T1000 (cell line): ENCODE measurements around the gene MAPK8IP2.
"Not testable (repeated sequence)": the region's sequence is repeated elsewhere in the genome, so short reads cannot be mapped to it uniquely, and the experiment has no call there.

Source experiments
- DNase-seq: peaks from one replicate; lab custom pipeline; 2025; ENCODE audit warnings: mixed read lengths; lab: John Stamatoyannopoulos, UW

The MAPK8IP2 gene

DNA sequence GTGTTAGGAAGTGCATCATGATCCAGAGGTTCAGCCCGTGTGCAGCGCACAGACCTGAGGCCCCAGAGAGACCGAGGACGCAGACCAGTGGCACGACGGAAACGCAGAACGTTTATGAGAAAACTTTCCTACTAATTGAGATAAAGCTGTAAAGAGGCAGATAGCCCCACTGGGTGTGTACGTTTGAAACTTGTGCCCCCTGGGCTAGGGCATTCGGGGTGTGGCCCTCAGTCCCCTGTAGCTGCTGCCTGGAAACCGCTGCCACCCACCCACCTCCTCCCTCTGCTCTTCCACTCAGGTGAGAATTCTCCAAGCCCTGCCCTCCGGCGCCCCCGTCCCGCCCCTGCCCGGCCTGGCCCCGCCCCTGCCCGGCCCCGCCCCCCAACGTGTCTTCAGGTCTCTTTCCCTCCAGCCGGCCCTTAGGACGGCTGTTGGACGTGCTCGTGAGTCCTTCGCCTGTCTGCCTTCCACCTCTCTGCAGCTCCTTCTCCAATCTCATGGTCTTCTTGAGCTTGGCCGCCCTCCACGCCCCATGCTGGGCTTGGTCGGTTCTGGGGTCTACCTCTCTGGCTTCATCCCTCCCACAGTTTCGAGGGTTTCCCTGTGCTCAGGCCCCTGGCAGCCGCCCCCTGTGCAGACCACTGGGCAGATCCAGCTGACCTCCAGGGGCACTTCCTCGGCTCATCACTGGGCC lies 12.1 kb downstream of the MAPK8IP2 start:
- no peak for DNase-seq

DNA sequence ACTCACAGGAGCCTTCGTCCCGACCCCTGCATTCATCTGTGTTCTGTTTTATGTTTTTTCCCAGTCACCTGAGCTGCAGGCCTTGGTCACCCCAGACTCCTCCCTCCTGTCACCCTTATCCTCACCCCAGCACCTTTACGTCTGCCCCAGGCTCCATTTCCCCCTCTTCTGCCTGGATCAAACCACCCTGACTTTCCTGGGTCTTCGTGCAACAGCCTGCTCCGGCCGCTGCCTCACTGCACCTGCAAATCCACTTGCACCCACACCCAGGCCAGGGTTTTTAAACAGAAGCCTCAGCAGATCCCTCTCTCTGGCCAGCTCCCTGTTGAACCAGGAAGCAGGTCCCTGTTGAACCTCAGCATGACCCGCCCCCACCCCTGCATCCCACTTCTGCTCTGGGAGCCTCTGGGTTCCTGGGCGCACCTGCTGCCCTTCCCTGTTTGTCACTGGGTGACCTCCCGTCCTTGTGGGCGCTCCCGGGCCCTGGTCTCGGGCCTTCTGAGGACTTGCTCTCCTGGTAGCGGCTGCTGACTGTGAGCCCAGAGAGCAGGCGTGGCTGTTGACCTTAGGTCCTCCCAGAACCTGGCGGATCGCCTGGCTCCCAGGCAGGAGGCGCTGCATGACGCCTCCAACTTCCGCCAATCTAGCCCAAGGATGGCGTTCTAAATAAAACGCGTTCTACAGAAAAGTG lies 12.8 kb downstream of the MAPK8IP2 start:
- DNase-seq, result no peak

DNA sequence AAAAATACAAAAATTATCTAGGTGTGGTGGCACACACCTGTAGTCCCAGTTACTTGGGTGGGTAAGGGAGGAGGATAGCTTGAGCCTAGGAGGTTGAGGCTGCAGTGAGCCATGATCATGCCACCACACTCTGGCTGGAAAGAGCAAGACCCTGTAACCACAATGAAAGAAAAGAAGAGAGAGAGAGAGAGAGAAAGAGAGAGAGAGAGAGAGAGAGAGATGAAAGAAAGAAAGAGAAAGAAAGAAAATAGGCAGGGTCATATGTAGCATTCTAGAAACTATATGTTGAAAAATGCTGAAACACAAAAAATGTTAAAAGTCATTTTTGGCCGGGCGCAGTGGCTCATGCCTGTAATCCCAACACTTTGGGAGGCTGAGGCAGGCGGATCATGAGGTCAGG lies 13.7 kb downstream of the MAPK8IP2 start:
- not testable (repeated sequence) for DNase-seq

DNA sequence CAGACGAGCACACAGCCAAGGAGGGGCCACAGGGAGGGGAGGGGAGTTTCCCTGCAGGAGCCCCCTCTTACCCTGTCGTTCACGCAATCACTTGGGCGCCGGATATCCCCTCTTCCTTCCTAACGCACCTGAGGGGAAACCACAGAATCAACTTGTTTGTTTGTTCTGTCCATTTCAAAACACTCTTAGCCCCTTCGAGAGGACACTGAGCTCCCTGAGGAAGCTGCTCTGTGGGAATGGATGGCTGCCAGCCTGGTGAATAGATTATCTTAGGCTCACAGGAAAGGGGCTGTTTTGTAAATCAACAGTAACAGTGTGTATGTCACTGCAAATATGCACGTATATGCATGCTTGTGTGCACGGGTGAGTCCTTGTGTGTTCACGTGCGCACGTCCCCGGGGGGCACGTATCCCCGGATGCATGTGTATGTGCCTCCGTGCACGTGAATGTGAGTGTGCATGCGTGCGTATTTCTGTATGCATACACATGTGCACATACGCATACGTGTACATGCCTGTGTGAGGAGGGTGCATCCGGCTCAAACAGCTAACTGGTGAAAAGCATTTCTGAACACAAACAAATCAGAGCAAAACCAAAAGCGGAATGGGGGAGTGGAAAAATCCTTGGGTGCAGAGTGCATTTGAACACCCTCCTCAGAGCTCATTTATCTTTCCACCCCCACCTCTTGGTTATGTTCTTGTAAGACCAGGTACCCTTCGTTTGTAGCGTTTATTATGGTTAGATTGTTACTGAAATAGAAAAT lies 20.2 kb downstream of the MAPK8IP2 start:
- DNase-seq, result no peak

DNA sequence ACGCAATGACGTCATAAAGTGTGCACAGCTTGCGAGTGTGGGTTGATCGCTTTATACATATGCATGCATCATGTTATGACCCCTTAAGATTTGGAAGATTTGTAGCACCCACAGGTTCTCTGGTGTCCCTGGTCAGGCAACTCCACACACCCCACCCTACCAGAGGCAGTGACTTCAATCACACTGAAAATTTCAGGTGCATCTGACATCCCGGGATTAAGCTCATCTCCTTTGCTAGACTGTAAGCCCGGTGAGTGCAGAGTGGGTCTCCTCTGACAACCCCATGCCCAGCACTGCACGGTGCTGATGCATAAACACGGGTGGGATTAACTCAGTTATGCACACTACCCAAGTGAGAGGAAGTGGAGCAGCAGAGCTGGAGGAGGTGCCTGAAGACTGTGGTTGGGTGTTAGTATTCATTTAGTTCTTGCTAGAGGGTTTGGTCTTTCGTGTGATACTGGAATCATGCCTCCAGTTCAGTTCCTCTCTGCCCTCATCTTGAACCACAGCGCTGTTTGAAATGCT lies 20.8 kb downstream of the MAPK8IP2 start:
- no peak for DNase-seq

DNA sequence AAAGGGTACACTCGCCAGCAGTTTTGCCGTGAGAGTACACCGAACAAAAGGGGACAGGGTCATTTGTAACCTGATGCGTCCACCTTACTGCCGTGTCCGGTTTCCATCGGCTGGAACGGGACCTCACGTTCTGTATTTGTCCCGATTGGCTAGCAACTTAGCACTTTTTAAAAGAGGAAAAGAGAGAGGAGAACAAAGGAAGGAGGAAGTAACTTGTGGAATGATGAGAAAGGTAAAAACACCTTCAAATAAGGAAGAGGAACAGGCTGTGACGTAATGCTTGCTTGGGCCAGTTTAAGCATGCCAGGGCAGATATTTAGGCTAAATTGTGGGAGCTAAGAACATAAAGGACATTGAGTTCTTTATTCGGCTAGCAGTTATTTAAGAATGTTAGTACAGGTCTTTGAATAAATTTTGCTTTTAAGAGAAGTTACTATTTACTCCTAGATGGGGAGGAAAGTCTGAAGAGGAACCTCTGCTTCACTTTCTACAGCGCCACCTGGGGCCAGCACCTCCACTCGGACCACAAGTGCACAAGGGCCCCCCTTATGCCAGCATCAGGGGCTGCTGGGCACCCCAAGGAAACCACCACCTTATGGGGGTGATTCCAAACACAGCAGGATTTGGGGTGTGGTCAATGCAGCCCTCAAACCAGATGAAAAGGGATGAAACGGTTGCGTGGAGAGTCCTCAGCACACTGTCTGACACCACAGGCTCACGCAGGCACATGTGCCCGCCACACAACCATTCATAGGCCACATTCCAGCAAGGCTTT lies 21.5 kb downstream of the MAPK8IP2 start:
- DNase-seq, result no peak

DNA sequence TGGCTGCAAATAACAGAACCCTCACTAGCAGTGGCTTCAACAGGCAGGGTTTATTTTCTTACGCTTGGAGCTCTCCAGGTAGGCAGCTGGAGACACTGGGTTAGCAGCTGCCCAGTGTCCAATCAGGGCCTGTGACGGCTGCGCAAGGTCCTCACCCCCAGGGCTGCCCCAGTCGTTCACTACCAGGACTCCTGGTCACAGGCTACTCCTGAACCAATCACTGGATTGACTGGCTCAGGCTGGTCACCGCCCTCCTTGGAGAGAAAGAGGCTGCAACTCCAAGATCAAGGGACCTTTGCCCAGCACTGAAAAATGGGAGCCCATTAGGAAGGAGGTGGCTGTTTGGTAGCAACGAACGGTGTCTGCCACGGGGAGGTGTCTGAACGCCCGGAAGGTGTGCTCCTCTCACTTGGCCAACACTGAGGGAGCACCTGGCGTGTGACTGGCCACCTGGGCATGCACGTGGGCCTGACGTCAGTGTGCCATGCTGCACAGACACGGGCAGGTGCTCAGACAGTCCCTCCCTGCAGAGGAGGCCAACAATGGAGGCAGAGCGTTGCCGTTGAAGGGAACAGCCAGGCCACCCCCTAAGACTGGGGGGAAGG lies 22.2 kb downstream of the MAPK8IP2 start:
- no peak for DNase-seq

DNA sequence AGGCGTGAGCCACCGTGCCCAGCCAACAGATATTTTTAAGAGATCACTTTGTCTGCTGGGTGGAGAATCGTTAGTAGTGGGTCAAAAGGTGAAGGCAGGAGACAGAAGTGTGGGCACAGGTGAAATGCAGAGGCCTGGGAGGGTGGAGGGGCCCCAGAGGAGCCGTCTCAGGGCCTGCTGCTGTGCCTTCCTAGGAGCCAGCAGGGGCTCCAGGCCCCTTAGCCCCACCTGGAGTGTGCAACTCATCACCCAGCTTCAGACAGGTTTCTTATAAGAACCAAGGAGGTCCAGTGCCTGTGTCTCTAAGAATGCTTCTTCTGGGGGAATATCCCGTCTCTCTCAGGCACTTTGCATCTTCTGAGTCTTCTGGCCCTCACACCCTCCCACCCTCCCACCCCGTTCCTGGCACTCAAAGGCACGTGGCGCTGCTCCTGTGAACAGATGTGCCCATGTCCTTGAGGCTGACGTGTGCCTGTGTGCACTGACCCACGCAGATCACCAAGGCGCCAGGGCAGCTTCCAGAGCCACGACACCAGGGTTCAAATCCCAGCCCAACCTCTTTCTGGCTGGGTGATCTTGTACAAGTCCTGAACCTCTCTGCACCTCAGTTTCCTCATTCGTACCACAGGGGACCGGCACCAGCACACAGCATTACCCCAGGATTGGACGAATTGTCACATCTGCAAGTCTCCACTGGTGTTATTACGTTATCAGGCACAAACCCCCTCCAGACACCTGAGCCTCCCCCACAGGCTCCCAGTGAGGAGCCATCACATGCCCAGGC lies 23.9 kb downstream of the MAPK8IP2 start:
- no peak for DNase-seq

DNA sequence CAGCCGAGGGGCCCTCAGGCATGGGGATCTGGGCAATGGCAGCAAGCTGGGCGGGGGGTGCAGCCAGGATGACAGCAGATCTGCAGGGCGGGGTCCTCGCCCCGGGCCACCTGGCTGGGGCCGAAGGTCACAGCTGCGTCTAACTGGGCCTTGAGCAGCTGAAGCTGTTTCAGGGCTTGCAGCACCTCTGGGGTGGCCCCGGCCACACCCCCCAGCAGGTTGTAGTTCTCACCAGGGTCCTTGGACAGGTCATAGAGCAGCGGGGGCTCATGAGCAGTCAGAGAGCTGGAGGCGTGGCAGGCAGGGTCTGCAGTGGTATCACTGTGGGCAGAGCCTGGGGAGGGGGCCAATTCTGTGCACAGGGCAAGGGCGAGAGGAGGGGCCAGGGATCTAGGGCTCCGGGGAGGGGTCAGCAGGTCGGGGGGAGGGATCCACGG lies 24.6 kb downstream of the MAPK8IP2 start:
- no peak for DNase-seq

DNA sequence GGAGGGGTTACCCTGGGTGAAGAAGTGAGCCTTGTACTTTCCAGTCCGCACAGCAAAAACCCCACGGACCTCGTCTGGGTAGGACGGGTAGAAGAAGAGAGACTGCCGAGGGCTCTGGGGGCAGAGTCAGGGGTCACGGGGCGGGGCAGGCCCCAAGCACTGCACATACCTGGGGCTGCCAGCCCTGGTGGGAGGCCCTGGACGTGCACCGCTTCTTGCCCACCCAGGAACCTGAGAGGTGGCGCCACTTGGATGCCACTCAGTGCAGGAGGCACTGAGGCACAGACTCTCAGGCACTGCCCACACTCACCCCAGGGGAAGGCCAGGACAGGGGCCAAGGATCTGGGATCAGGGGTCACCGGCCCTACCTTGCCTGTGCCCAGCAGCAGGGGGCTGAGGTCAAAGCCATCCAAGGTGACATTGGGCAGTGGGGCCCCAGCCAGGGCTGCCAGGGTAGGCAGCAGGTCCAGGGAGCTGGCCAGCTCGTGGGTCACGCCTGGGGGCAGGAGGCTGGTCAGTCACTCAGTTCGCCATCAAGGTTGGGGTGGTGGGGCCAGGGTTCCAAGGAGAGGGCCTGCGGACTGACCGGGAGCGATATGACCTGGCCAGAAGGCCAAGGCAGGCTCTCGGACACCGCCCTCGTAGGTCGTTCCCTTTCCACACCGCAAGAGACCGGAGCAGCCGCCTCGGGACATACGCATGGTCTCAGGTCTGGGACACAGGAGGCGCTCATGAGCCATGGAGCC lies 25.1 kb downstream of the MAPK8IP2 start:
- no peak for DNase-seq

DNA sequence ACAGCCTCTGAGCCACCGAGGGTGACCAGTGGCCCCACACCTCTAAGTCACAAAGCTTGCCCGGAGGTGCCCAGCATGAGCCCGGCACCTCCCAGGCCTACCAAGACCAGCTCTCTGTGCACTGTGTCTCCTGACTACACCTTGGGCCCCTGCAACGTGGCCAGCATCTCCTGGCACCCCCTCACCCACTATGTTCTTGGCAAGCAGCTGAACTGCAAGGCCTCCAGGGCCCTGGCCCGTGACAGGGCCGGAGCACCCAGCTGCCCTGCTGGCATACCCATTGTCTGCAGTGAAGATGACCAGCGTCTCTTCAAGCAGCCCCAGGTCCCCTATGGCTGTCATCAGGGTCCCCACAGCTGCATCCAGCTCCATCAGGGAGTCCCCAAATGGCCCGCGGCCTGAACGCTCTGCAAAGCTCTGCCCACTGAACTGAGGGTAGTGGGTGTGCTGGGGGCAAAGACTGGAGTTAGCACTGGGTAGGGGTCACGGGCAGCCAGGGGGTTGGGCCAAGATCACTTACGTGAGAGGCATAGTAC lies 25.8 kb downstream of the MAPK8IP2 start:
- no peak for DNase-seq

DNA sequence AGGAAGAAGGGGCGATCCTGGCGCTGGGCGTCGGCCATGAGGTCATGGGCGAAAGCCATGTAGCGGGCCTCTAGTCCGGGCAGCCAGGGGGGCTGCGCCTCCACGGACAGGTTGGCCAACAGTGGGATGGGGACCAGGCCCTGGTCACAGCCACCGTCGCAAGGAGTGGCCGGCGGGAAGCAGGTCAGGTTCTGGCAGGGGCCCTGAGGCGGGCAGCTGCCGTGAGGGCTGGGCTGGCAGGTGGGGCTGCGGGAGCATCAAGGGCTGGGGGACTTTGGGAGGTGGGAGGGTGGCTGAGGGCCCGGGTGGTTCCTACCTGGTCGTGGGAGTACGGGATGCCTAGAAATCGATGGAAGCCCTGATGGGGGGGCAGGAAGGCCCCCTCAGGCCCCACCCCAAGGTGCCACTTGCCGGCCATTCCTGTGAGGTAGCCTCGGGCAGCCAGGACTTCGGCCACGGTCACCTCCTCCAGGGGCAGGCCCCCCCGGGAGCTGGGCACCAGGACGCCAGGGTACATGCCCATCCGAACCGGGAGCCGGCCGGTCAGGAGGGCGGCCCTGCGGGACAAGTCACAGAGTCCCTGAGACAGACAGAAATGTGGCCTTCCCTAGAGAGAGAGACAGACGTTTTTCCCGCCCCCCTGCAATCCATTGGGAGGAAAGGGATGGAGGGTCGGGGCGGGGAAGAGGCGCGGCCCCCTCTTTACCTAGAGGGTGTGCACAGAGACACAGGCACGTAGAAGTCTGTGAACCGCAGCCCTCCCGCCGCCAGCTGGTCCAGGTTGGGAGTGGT lies 26.5 kb downstream of the MAPK8IP2 start:
- no peak for DNase-seq

DNA sequence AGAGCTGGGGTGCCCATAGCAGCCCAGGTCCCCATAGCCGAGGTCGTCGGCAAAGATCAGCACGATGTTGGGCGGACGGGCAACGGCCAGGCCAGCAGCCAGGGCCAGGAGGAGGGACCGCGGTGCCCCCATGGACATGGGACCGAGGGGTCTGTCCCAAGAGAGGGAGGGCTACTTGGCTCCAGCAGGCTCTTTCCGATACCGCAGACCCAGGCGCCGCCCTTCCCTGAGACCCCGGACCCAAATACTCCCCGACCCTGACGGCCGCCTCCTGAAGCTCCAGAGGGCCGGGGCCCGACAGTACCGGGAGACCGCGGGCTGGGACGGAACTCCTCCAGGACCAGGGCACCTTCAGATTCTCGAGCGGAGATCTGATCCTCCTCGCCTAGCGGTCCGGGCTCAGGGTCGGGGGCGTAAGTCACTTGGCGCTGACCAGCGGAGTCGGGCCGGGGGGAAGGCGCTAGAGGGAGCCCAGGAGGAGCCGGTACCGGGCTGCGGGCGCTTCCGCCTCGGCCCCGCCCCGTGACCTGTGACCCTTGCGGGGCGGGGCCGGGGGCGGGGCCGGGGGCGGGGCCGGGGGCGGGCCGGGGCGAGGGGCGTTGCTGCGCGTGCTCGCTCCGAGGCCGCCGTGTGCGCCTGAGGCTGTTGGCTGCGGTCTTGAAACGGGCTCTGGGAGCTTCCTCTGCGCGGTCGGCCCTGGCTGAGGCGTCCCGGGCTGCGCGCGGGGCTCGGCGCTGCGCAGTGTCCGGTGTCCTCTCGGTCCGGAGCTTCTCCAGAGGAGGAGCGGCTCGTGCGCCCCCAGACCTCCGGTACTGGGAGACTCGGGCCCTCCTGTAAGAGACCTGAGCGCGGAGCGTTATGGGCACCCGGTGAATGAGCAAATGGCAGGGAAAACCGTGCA lies 27.3 kb downstream of the MAPK8IP2 start, which contains the start of gene ARSA:
TSS of gene ARSA (minus strand) at position 511 of the 901 bp plus-strand sequence. CDS start at position 138, 373 bp downstream.
- DNase-seq, result peak; percentile 68

DNA sequence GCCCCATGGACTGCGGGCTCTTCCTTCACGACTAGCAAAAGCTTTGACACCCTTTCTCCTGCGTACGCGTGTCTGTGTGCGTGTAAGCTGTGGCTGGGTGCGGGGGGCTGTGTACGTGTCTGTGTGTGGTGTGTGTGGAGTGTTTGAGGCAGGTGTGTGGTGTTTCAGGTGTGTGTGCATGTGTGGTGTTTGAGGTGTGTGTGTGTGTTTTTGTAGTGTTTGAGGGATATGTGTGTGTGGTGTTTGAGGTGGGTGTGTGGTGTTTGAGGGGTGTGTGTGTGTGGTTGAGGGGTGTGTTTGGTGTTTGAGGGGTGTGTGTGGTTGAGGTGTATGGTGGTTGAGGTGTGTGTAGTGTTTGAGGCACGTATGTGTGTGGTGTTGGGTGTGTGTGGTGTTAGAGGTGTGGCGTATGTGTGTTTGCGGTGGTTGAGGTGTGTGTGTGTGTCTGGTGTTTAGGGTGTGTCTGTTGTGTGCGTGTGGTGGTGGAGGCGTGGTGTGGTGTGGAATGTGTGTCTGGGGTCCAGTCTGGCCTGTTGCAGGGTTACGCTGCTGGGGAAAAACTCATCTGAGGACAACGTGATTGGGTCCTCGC lies 28.0 kb downstream of the MAPK8IP2 start:
- DNase-seq, result no peak

DNA sequence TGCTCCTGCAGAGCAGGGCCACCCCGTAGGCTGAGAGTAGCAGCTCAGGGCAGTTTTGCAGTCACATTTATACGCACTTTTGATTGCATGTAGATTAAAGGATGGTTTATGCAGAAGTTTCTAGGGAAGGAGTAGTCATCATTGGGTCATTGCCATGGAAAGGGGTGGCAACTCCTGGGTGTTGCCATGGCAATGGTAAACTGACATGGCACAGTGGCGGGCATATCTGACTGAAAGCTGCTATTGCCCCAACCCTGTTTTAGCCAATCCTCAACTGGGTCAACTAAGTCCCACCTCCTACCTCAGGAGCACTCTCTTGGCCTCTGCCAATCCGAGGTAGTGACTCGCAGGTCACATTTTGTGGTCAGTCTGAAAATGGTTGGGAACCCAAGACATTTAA lies 29.8 kb downstream of the MAPK8IP2 start:
- DNase-seq, result no peak

DNA sequence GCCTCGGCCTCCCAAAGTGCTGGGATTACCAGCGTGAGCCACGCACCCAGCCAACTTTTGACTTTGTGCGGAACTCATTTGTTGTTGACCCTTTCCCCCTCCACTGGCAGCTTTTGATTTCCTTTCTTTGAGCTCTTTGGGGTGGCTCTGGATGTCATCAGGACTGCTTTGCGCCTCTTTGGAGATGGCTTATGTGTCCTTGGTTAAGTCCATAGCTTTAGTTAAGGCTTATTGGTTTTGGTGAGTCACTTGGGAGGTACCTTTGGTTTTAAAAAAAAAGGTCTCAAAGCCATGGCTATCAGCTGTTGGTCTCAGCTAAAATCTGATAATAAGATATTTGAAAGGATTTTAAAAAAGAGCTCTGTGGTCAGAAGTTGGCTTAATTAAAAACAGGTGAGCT lies 32.5 kb downstream of the MAPK8IP2 start:
- no peak for DNase-seq

DNA sequence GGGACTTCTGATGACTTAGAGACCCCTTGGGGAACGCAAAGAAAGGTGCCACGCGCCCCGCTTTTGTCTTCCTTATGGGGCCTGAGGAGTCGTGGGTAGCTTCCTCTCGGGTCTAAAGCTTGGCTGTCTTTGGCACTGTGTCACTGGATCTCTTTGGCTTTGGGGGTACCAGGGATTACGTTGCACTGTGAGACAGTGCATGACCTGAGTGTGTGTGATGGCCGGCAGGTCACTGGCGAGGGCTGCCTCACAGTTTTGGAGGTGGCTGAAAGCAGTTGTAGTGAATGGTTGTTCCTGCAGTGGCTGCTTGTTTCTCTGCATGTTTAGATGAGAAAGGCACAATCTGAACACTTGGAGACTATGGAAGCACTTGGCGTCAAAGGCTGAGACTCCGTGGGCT lies 33.2 kb downstream of the MAPK8IP2 start:
- no peak for DNase-seq
